ENCODE results near the gene SF3B3. TPM values are rescaled to one million over a fixed set of nuclear protein-coding genes. Genes with fewer than 3 reads are reported as not detected.
A peak's percentile ranks its signal among the peaks of the same experiment; 100 is the strongest.

Gene SF3B3
- total RNA-seq, 5 donors from 2014 or later (not counting 1 experiment from before 2014, with no cell fraction given), result 202 to 291 (median 264) TPM

DNA sequence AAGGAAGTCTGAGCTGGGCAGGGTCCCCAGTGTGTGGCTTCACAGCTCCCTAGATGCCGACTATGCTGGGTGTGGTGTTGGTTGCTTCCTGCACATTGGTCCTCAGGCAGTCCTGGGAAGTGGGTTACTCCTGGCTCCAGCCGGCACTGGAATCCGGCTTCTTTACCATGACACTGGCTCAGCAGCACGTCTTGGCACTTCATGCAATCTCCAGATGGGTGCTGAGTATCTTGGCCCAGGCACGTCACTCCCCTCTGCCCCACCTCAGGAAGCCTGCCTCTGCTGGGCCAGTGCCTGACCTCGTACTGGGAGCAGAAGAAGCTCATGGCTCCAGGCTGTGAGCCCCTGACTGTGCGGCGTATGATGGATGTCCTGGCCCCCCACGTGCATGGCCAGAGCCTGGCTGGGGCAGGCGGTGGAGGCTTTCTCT is 44.7 kb upstream of the SF3B3 start:
- Mint-ChIP-seq H3K36me3 (peaks cover 23% of the 10 kb centered on the region), H3K27me3 (no peaks in the 10 kb centered on the region), H3K4me3 (no peak overlapping the region), H3K27ac (peak overlapping the region in 1 of 2 donors; percentile 63), H3K4me1 (peaks cover 0 to 6% (median 2%) of the 10 kb centered on the region in 3 donors), H3K9me3 (no peaks in the 10 kb centered on the region)
- ATAC-seq (replicated peaks in 1 of 4) (no peak), DNase-seq (no peak)
- WGBS (ENCODE audit: insufficient coverage), result 83% methylated on average over 10 of the region's 10 CpGs
- Histone ChIP-seq H3K27ac (ENCODE audit: low read length) (no peak overlapping the region), H3K27me3 (replicated peaks in 1 of 2; ENCODE audit: control insufficient read depth in 2 of 2, extremely low read depth in 1 of 2, insufficient read depth in 2 of 2, low read length in 1 of 2) (no peaks in the 10 kb centered on the region), H3K36me3 (ENCODE audit: control insufficient read depth in 2 of 2, extremely low read depth in 1 of 2, insufficient read depth in 1 of 2, low read length in 1 of 2) (peaks cover 33 to 68% of the 10 kb centered on the region in 2 donors), H3K4me1 (ENCODE audit: control insufficient read depth in 1 of 2, extremely low read depth in 1 of 2, insufficient read depth in 2 of 2, low read length in 2 of 2) (peaks cover 0 to 11% of the 10 kb centered on the region in 2 experiments), H3K9me3 (no peaks in the 10 kb centered on the region), H3K4me3 (ENCODE audit: control insufficient read depth in 1 of 2, extremely low read depth in 1 of 2, low read length in 1 of 2) (no peak overlapping the region)
- ChIA-PET POLR2A (no interaction called here), CTCF (no interaction called here)

GRCh38 chr16:70480127-70481105 is 43.2 kb upstream of the SF3B3 start:
- Mint-ChIP-seq H3K4me3 (no peak overlapping the region), H3K27me3 (no peaks in the 10 kb centered on the region), H3K4me1 (peaks cover 0 to 6% (median 2%) of the 10 kb centered on the region in 3 donors), H3K36me3 (peaks cover 23% of the 10 kb centered on the region), H3K27ac (no peak overlapping the region), H3K9me3 (no peaks in the 10 kb centered on the region)
- ChIA-PET CTCF (no interaction called here), POLR2A (interaction anchor here in 1 of 2 donors (0.5 to 0.6 kb wide), 2 partner anchors 40 to 45 kb away, joined by 3 read pairs; no protein-coding TSS in a partner anchor)
- H3K9me3 ChIP-seq, result no peaks in the 10 kb centered on the region
- H3K27me3 ChIP-seq (replicated peaks in 1 of 2; ENCODE audit: control insufficient read depth in 2 of 2, extremely low read depth in 1 of 2, insufficient read depth in 2 of 2, low read length in 1 of 2), result no peaks in the 10 kb centered on the region
- H3K27ac ChIP-seq (ENCODE audit: low read length), result no peak overlapping the region
- no peak for ATAC-seq (replicated peaks in 1 of 4)
- H3K4me3 ChIP-seq (ENCODE audit: control insufficient read depth in 1 of 2, extremely low read depth in 1 of 2, low read length in 1 of 2), result no peak overlapping the region
- no peak for DNase-seq
- WGBS (ENCODE audit: insufficient coverage), result 92% methylated on average over 15 of the region's 17 CpGs
- peaks cover 36 to 66% of the 10 kb centered on the region in 2 donors for H3K36me3 ChIP-seq (ENCODE audit: control insufficient read depth in 2 of 2, extremely low read depth in 1 of 2, insufficient read depth in 1 of 2, low read length in 1 of 2)
- peaks cover 0 to 11% of the 10 kb centered on the region in 2 experiments for H3K4me1 ChIP-seq (ENCODE audit: control insufficient read depth in 1 of 2, extremely low read depth in 1 of 2, insufficient read depth in 2 of 2, low read length in 2 of 2)

- no peaks in the 10 kb centered on the region for H3K27me3 ChIP-seq (replicated peaks in 1 of 2; ENCODE audit: control insufficient read depth in 2 of 2, extremely low read depth in 1 of 2, insufficient read depth in 2 of 2, low read length in 1 of 2)
- H3K27ac Mint-ChIP-seq, result no peak overlapping the region
- no peak overlapping the region for H3K4me3 Mint-ChIP-seq
- ATAC-seq (replicated peaks in 1 of 4), result no peak
- H3K4me1 Mint-ChIP-seq, result peaks cover 0 to 6% (median 2%) of the 10 kb centered on the region in 3 donors
- POLR2A ChIA-PET, result interaction anchor here in 1 of 2 donors (0.5 kb wide), 1 partner anchor 655 kb away, joined by 7 read pairs; no protein-coding TSS in a partner anchor
- peaks cover 29% of the 10 kb centered on the region for H3K36me3 Mint-ChIP-seq
- peaks cover 0 to 11% of the 10 kb centered on the region in 2 experiments for H3K4me1 ChIP-seq (ENCODE audit: control insufficient read depth in 1 of 2, extremely low read depth in 1 of 2, insufficient read depth in 2 of 2, low read length in 2 of 2)
- no peak for DNase-seq
- 91% methylated on average over 6 of the region's 7 CpGs for WGBS (ENCODE audit: insufficient coverage)
- no peaks in the 10 kb centered on the region for H3K27me3 Mint-ChIP-seq
- CTCF ChIA-PET, result no interaction called here
- H3K27ac ChIP-seq (ENCODE audit: low read length), result no peak overlapping the region
- H3K9me3 ChIP-seq, result no peaks in the 10 kb centered on the region
- no peaks in the 10 kb centered on the region for H3K9me3 Mint-ChIP-seq
- no peak overlapping the region for H3K4me3 ChIP-seq (ENCODE audit: control insufficient read depth in 1 of 2, extremely low read depth in 1 of 2, low read length in 1 of 2)
- H3K36me3 ChIP-seq (ENCODE audit: control insufficient read depth in 2 of 2, extremely low read depth in 1 of 2, insufficient read depth in 1 of 2, low read length in 1 of 2), result peaks cover 37 to 70% of the 10 kb centered on the region in 2 donors
Measured at GRCh38 chr16:70481929-70482536, 41.6 kb upstream of the SF3B3 start.

DNA sequence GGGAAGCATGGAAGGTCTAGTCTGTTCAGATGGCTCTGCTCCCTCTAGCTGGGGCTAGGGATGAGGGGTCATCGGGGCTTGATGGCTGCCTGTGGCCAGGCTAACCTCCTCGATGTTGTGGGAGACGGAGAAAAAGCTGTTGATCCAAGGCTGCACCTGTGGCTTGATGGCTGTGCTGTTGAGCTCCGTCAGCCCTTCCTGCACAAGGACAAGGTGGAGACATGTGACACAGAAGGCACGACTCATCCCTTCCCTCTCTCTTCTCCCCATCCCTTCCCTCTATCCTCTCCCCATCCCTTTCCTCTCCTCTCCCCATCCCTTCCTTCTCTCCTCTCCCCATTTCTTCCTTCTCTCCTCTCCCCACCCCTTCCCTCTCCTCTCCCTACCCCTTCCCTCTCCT is 41.0 kb upstream of the SF3B3 start:
- H3K36me3 ChIP-seq (ENCODE audit: control insufficient read depth in 2 of 2, extremely low read depth in 1 of 2, insufficient read depth in 1 of 2, low read length in 1 of 2), result peaks cover 37 to 73% of the 10 kb centered on the region in 2 donors
- H3K27me3 Mint-ChIP-seq, result no peaks in the 10 kb centered on the region
- 100% methylated on average over 3 of the region's 5 CpGs for WGBS (ENCODE audit: insufficient coverage)
- DNase-seq (no peak), ATAC-seq (replicated peaks in 1 of 4) (no peak)
- no peaks in the 10 kb centered on the region for H3K9me3 Mint-ChIP-seq
- H3K9me3 ChIP-seq, result no peaks in the 10 kb centered on the region
- H3K4me3 ChIP-seq (ENCODE audit: control insufficient read depth in 1 of 2, extremely low read depth in 1 of 2, low read length in 1 of 2), result no peak overlapping the region
- H3K27ac ChIP-seq (ENCODE audit: low read length), result no peak overlapping the region
- H3K4me1 Mint-ChIP-seq, result peaks cover 0 to 6% (median 2%) of the 10 kb centered on the region in 3 donors
- no peaks in the 10 kb centered on the region for H3K27me3 ChIP-seq (replicated peaks in 1 of 2; ENCODE audit: control insufficient read depth in 2 of 2, extremely low read depth in 1 of 2, insufficient read depth in 2 of 2, low read length in 1 of 2)
- POLR2A ChIA-PET, result no interaction called here
- no peak overlapping the region for H3K27ac Mint-ChIP-seq
- no peak overlapping the region for H3K4me3 Mint-ChIP-seq
- peaks cover 29% of the 10 kb centered on the region for H3K36me3 Mint-ChIP-seq
- peaks cover 0 to 11% of the 10 kb centered on the region in 2 experiments for H3K4me1 ChIP-seq (ENCODE audit: control insufficient read depth in 1 of 2, extremely low read depth in 1 of 2, insufficient read depth in 2 of 2, low read length in 2 of 2)
- CTCF ChIA-PET, result no interaction called here

DNA sequence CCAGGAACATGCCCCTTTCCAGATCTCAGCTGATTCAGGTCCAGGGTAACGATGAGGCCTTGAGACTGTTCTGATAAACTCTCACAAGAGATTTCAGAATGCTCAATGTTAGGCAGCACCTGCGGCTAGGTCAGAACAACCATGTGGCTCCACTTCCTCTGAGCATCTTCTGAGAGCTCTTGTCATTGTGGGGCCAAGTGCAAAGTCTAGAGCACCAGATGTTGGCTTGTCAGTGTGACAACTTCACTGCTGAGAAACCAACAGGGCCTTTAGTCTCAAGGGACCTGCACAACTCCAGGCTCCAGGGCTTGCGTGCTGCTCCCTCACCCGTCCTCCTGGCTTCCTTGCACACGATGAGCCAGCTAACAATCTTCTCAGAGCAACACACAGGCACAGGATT is 40.2 kb upstream of the SF3B3 start:
- peaks cover 42 to 72% of the 10 kb centered on the region in 2 donors for H3K36me3 ChIP-seq (ENCODE audit: control insufficient read depth in 2 of 2, extremely low read depth in 1 of 2, insufficient read depth in 1 of 2, low read length in 1 of 2)
- H3K27me3 Mint-ChIP-seq, result no peaks in the 10 kb centered on the region
- no peak for DNase-seq
- H3K27ac ChIP-seq (ENCODE audit: low read length), result no peak overlapping the region
- peaks cover 0 to 8% of the 10 kb centered on the region in 2 experiments for H3K4me1 ChIP-seq (ENCODE audit: control insufficient read depth in 1 of 2, extremely low read depth in 1 of 2, insufficient read depth in 2 of 2, low read length in 2 of 2)
- H3K9me3 Mint-ChIP-seq, result no peaks in the 10 kb centered on the region
- no peak overlapping the region for H3K4me3 ChIP-seq (ENCODE audit: control insufficient read depth in 1 of 2, extremely low read depth in 1 of 2, low read length in 1 of 2)
- H3K9me3 ChIP-seq, result no peaks in the 10 kb centered on the region
- no peak overlapping the region for H3K4me3 Mint-ChIP-seq
- peaks cover 29% of the 10 kb centered on the region for H3K36me3 Mint-ChIP-seq
- ATAC-seq (replicated peaks in 1 of 4), result no peak
- peaks cover 0 to 5% (median 2%) of the 10 kb centered on the region in 3 donors for H3K4me1 Mint-ChIP-seq
- ChIA-PET CTCF (interaction anchor here in 1 of 2 donors (0.7 kb wide), 1 partner anchor 11 kb away, joined by 3 read pairs; no protein-coding TSS in a partner anchor), POLR2A (no interaction called here)
- H3K27me3 ChIP-seq (replicated peaks in 1 of 2; ENCODE audit: control insufficient read depth in 2 of 2, extremely low read depth in 1 of 2, insufficient read depth in 2 of 2, low read length in 1 of 2), result no peaks in the 10 kb centered on the region
- 91% methylated on average over 5 of the region's 5 CpGs for WGBS (ENCODE audit: insufficient coverage)
- peak overlapping the region in 1 of 2 donors; percentile 16 for H3K27ac Mint-ChIP-seq

DNA sequence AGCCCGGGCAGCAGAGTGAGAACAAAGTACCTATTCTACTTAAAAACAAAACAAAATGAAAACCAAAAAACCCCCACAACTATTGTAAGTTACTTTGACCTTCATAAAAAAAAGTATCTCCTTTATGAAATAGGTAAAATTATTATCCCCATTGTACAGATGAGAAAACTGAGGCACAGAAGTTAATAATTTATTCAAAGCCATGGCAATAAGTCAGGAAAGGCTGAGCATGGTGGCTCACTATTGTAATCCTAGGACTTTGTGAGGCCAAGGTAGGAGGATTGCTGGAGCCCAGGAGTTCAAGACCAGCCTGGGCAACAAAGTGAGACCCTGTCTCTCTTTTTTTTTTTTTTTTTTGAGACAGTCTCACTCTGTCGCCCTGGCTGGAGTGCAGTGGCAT is 38.7 kb upstream of the SF3B3 start:
- no peaks in the 10 kb centered on the region for H3K9me3 Mint-ChIP-seq
- H3K4me3 ChIP-seq (ENCODE audit: control insufficient read depth in 1 of 2, extremely low read depth in 1 of 2, low read length in 1 of 2), result no peak overlapping the region
- ChIA-PET POLR2A (interaction anchor here (0.6 to 0.8 kb wide), 2 partner anchors 100 to 802 kb away, joined by 3 to 7 read pairs; no protein-coding TSS in a partner anchor), CTCF (interaction anchor here in 1 of 2 donors (0.7 kb wide), 1 partner anchor 317 kb away, joined by 3 read pairs; no protein-coding TSS in a partner anchor)
- no peaks in the 10 kb centered on the region for H3K27me3 Mint-ChIP-seq
- H3K36me3 Mint-ChIP-seq, result peaks cover 29% of the 10 kb centered on the region
- no CpG with 5 or more reads among the region's 2 CpGs for WGBS (ENCODE audit: insufficient coverage)
- no peaks in the 10 kb centered on the region for H3K9me3 ChIP-seq
- H3K27ac Mint-ChIP-seq, result peak overlapping the region in 1 of 2 donors; percentile 48
- H3K27me3 ChIP-seq (replicated peaks in 1 of 2; ENCODE audit: control insufficient read depth in 2 of 2, extremely low read depth in 1 of 2, insufficient read depth in 2 of 2, low read length in 1 of 2), result no peaks in the 10 kb centered on the region
- H3K4me1 Mint-ChIP-seq, result no peaks in the 10 kb centered on the region
- no peaks in the 10 kb centered on the region for H3K4me1 ChIP-seq (ENCODE audit: control insufficient read depth in 1 of 2, extremely low read depth in 1 of 2, insufficient read depth in 2 of 2, low read length in 2 of 2)
- ATAC-seq (replicated peaks in 1 of 4), result no peak
- no peak overlapping the region for H3K4me3 Mint-ChIP-seq
- no peak for DNase-seq
- H3K36me3 ChIP-seq (ENCODE audit: control insufficient read depth in 2 of 2, extremely low read depth in 1 of 2, insufficient read depth in 1 of 2, low read length in 1 of 2), result peaks cover 37 to 64% of the 10 kb centered on the region in 2 donors
- no peak overlapping the region for H3K27ac ChIP-seq (ENCODE audit: low read length)

Data from T-cell (primary cell).